Type B pancreatic cell (in vitro differentiated cells): Measurements from ENCODE around the gene GYPA. TPM values are rescaled to one million over a fixed set of nuclear protein-coding genes. Genes with fewer than 3 reads are reported as not detected.
"Not testable (repeated sequence)": the region's sequence is repeated elsewhere in the genome, so short reads cannot be mapped to it uniquely, and the experiment has no call there.

Experiments used
- DNase-seq: peaks from one replicate; pipeline ENCODE4 v3.0.0; 2021; ENCODE audit warnings: mixed read lengths; ENCODE audit not compliant: unreplicated experiment; ENCODE audit errors: extremely low spot score
- H3K27ac Mint-ChIP-seq: 2 replicates; pipeline ENCODE4 v1.8.0; 2021; ENCODE audit warnings: mild to moderate bottlenecking, mixed read lengths
- H3K27me3 Mint-ChIP-seq: 2 replicates; pipeline ENCODE4 v1.8.0; 2021; ENCODE audit warnings: mixed read lengths
- H3K36me3 Mint-ChIP-seq: 2 replicates; pipeline ENCODE4 v1.8.0; 2021; ENCODE audit warnings: mixed read lengths
- H3K4me1 Mint-ChIP-seq: one replicate; pipeline ENCODE4 v1.8.0; 2021; ENCODE audit warnings: mixed read lengths; ENCODE audit not compliant: unreplicated experiment
- H3K4me3 Mint-ChIP-seq: 2 replicates; pipeline ENCODE4 v1.8.0; 2021; ENCODE audit warnings: mild to moderate bottlenecking, mixed read lengths
- H3K9me3 Mint-ChIP-seq: 2 replicates; pipeline ENCODE4 v1.8.0; 2021; ENCODE audit warnings: mixed read lengths
- CTCF ChIP-seq: fragments of 200-600 bp; sonication (generic); conservative IDR thresholded peaks from 2 replicates; pipeline ENCODE4 v1.5.0; 2021; ENCODE audit warnings: antibody characterized with exemption, mild to moderate bottlenecking
- total RNA-seq: library from RNA; stranded (reverse); gene quantifications from 2 replicates; pipeline ENCODE4 v1.2.1, GENCODE V29; 2021; ENCODE audit warnings: low replicate concordance

The GYPA gene
- total RNA-seq, 1 donor from 2014 or later: not detected

- H3K27ac Mint-ChIP-seq, H3K4me3 Mint-ChIP-seq, H3K4me1 Mint-ChIP-seq, DNase-seq, H3K9me3 Mint-ChIP-seq, H3K27me3 Mint-ChIP-seq, H3K36me3 Mint-ChIP-seq: not testable (repeated sequence)
Observed at GRCh38 chr4:144136189-144136588, 4.3 kb downstream of the GYPA start.

- not testable (repeated sequence) for H3K4me1 Mint-ChIP-seq, H3K9me3 Mint-ChIP-seq, H3K27ac Mint-ChIP-seq, H3K36me3 Mint-ChIP-seq, DNase-seq, H3K4me3 Mint-ChIP-seq, H3K27me3 Mint-ChIP-seq
Observed at GRCh38 chr4:144130167-144130566, 10.4 kb downstream of the GYPA start.

- H3K27ac Mint-ChIP-seq, H3K27me3 Mint-ChIP-seq, DNase-seq, H3K36me3 Mint-ChIP-seq, H3K4me3 Mint-ChIP-seq, H3K4me1 Mint-ChIP-seq, H3K9me3 Mint-ChIP-seq: not testable (repeated sequence)
Observed at GRCh38 chr4:144129336-144129875, 11.1 kb downstream of the GYPA start.

- H3K27ac Mint-ChIP-seq, H3K27me3 Mint-ChIP-seq, H3K4me3 Mint-ChIP-seq, H3K36me3 Mint-ChIP-seq, H3K4me1 Mint-ChIP-seq, DNase-seq, H3K9me3 Mint-ChIP-seq: not testable (repeated sequence)
Observed at GRCh38 chr4:144128709-144129320, 11.7 kb downstream of the GYPA start.

- H3K27me3 Mint-ChIP-seq, H3K4me1 Mint-ChIP-seq, H3K27ac Mint-ChIP-seq, H3K9me3 Mint-ChIP-seq, H3K36me3 Mint-ChIP-seq, H3K4me3 Mint-ChIP-seq, DNase-seq: not testable (repeated sequence)
Observed at GRCh38 chr4:144125109-144125508, 15.4 kb downstream of the GYPA start.

GRCh38 chr4:144123982-144124635, 16.4 kb downstream of the GYPA start:
- not testable (repeated sequence) for H3K27ac Mint-ChIP-seq, H3K4me3 Mint-ChIP-seq, H3K4me1 Mint-ChIP-seq, H3K27me3 Mint-ChIP-seq, H3K36me3 Mint-ChIP-seq, DNase-seq, H3K9me3 Mint-ChIP-seq

- DNase-seq, H3K27me3 Mint-ChIP-seq, H3K9me3 Mint-ChIP-seq, H3K4me3 Mint-ChIP-seq, H3K27ac Mint-ChIP-seq, H3K4me1 Mint-ChIP-seq, H3K36me3 Mint-ChIP-seq: not testable (repeated sequence)
Observed at GRCh38 chr4:144123269-144123668, 17.2 kb downstream of the GYPA start.

- H3K9me3 Mint-ChIP-seq, H3K4me1 Mint-ChIP-seq, H3K27ac Mint-ChIP-seq, H3K36me3 Mint-ChIP-seq, H3K4me3 Mint-ChIP-seq, DNase-seq: not testable (repeated sequence)
- H3K27me3 Mint-ChIP-seq: peaks cover 13% of the 10 kb centered on the region
Observed at GRCh38 chr4:144119752-144120151, 20.8 kb downstream of the GYPA start.

- no peak for DNase-seq
- H3K36me3 Mint-ChIP-seq: no peaks in the 10 kb centered on the region
- H3K27ac Mint-ChIP-seq: no peak overlapping the region
- no peaks in the 10 kb centered on the region for H3K4me1 Mint-ChIP-seq
- H3K4me3 Mint-ChIP-seq: no peak overlapping the region
- no peaks in the 10 kb centered on the region for H3K9me3 Mint-ChIP-seq
- H3K27me3 Mint-ChIP-seq: peaks cover 13% of the 10 kb centered on the region
- TF ChIP-seq CTCF: no peak
Observed at GRCh38 chr4:144115519-144115918, 25.0 kb downstream of the GYPA start.
